IMR-90 (cell line): ENCODE results near the gene DACH1.

Experiments
- BHLHE40 ChIP-seq: fragments of 150-350 bp; IDR thresholded peaks from 2 replicates; pipeline ENCODE4 v1.6.1; 2016; ENCODE audit warnings: mild to moderate bottlenecking, low read depth, low read length
- CEBPB ChIP-seq: IDR thresholded peaks from 2 replicates; pipeline ENCODE4 v1.6.1; 2012; ENCODE audit warnings: low read depth, low read length, improper control_type of control experiment
- CHD1 ChIP-seq: IDR thresholded peaks from 2 replicates; pipeline ENCODE4 v1.6.1; 2012; ENCODE audit warnings: low read depth, low read length, improper control_type of control experiment
- CTCF ChIP-seq: conservative IDR thresholded peaks from 2 replicates; pipeline ENCODE4 v1.5.1; 2012; ENCODE audit warnings: mild to moderate bottlenecking, low read depth, low read length, improper control_type of control experiment
- FOS ChIP-seq: fragments of 150-350 bp; IDR thresholded peaks from 2 replicates; pipeline ENCODE4 v1.6.1; 2016; ENCODE audit warnings: low read depth, low read length
- MAFK ChIP-seq: IDR thresholded peaks from 2 replicates; pipeline ENCODE4 v1.6.1; 2012; ENCODE audit warnings: low read depth, low read length, improper control_type of control experiment
- MXI1 ChIP-seq: IDR thresholded peaks from 2 replicates; pipeline ENCODE4 v1.6.1; 2012; ENCODE audit warnings: low read depth, mild to moderate bottlenecking, low read length, moderate library complexity, borderline replicate concordance
- NFE2L2 ChIP-seq: fragments of 150-350 bp; IDR thresholded peaks from 2 replicates; pipeline ENCODE4 v1.6.1; 2016; ENCODE audit warnings: low read depth, mild to moderate bottlenecking, low read length
- POLR2A ChIP-seq: IDR thresholded peaks from 2 replicates; pipeline ENCODE4 v1.6.1; 2012; ENCODE audit warnings: mild to moderate bottlenecking, low read depth, low read length
- RAD21 ChIP-seq: IDR thresholded peaks from 2 replicates; pipeline ENCODE4 v1.6.1; 2012; ENCODE audit warnings: low read length, improper control_type of control experiment
- RCOR1 ChIP-seq: IDR thresholded peaks from 2 replicates; pipeline ENCODE4 v1.6.1; 2012; ENCODE audit warnings: mild to moderate bottlenecking, low read length, improper control_type of control experiment; ENCODE audit not compliant: insufficient replicate concordance
- SMC3 ChIP-seq: fragments of 150-350 bp; IDR thresholded peaks from 2 replicates; pipeline ENCODE4 v1.6.1; 2016; ENCODE audit warnings: low read depth, mild to moderate bottlenecking, antibody characterized with exemption, low read length, moderate library complexity
- TF ChIP-seq, protein P1 (sequence below): fragments of 150-350 bp; IDR thresholded peaks from 2 replicates; pipeline ENCODE4 v1.6.1; 2016; ENCODE audit warnings: low read depth, mild to moderate bottlenecking, low read length, moderate library complexity, borderline replicate concordance

GRCh38 chr13:71540098-71540497, 326.9 kb downstream of the DACH1 start:
- no peak for TF ChIP-seq CTCF
- TF ChIP-seq POLR2A = no peak
- no peak; the same call in 1 of the 2 replicates for TF ChIP-seq MAFK
- TF ChIP-seq CEBPB = no peak
- TF ChIP-seq, protein P1, sequence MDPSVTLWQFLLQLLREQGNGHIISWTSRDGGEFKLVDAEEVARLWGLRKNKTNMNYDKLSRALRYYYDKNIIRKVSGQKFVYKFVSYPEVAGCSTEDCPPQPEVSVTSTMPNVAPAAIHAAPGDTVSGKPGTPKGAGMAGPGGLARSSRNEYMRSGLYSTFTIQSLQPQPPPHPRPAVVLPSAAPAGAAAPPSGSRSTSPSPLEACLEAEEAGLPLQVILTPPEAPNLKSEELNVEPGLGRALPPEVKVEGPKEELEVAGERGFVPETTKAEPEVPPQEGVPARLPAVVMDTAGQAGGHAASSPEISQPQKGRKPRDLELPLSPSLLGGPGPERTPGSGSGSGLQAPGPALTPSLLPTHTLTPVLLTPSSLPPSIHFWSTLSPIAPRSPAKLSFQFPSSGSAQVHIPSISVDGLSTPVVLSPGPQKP = no peak
- TF ChIP-seq BHLHE40 = no peak
- no peak for TF ChIP-seq MXI1
- TF ChIP-seq RAD21 = no peak
- TF ChIP-seq CHD1 = no peak
- no peak for TF ChIP-seq RCOR1
- no peak for TF ChIP-seq SMC3
- TF ChIP-seq FOS = no peak
- TF ChIP-seq NFE2L2 = no peak
